ENCODE data around the gene CPNE4. TPM values are rescaled to one million over a fixed set of nuclear protein-coding genes. Genes with fewer than 3 reads are reported as not detected.

The CPNE4 gene
- total and polyA plus RNA-seq, 2 donors (not counting 3 experiments of a cell fraction or from before 2014, with no cell fraction given): not detected

DNA sequence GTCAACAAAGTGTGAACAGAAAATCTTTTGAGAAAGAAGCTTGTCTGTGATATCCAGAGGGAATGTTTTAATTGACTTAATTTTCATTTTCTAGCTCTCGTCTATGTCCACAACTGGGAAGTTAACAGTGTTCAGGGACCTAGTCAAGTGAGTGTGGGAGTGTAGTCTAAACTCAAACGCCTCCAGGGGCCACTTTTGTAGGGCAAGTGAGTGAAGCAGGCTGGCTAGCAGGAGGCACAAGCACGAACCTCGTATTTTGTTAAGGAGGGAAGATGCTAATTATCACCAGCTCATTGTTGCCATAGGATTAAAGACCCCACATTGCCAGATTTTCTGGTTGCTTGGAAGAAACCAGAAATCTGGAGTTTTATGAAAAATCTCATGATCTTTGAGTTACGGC lies 135.8 kb downstream of the CPNE4 start:
- intact Hi-C loops (cut with micrococcal nuclease) (no loop called here), dilution Hi-C loops (cut with MboI; ENCODE audit: extremely low pct_ligation_motif_present, low sequenced_read_pairs) (no loop called here)
- H4K20me1 ChIP-seq (replicated peaks; ENCODE audit: control insufficient read depth, extremely low read depth, insufficient read depth, low read length): no peaks in the 10 kb centered on the region
- H3K4me3 ChIP-seq (replicated peaks in 1 of 3; ENCODE audit: insufficient read depth in 1 of 3, low read depth in 1 of 3, low read length in 3 of 3): no peak overlapping the region
- no peak for DNase-seq (ENCODE audit: low read depth, low spot score)
- H3K79me2 ChIP-seq (ENCODE audit: control insufficient read depth, insufficient read depth, low read length): no peaks in the 10 kb centered on the region
- ChIA-PET CTCF (no interaction called here), POLR2A (no interaction called here)
- no peak overlapping the region for H3K9ac ChIP-seq (replicated peaks; ENCODE audit: extremely low read depth, insufficient read depth, low read length)
- H3K27me3 ChIP-seq (ENCODE audit: control insufficient read depth in 2 of 2, insufficient read depth in 2 of 2, low read length in 2 of 2): no peaks in the 10 kb centered on the region
- H3K4me2 ChIP-seq (ENCODE audit: insufficient read depth, low read length): no peak overlapping the region
- H3K9me3 ChIP-seq (replicated peaks; ENCODE audit: control insufficient read depth, insufficient read depth, low read length): no peaks in the 10 kb centered on the region
- H3K36me3 ChIP-seq (ENCODE audit: control insufficient read depth in 2 of 2, extremely low read depth in 1 of 2, insufficient read depth in 2 of 2, low read length in 2 of 2): no peaks in the 10 kb centered on the region
- H3K9me1 ChIP-seq (replicated peaks; ENCODE audit: control insufficient read depth, extremely low read depth, insufficient read depth, low read length): no peaks in the 10 kb centered on the region
- no peak overlapping the region for H2AFZ ChIP-seq (ENCODE audit: low read depth, low read length)
- H3K27ac ChIP-seq (ENCODE audit: insufficient read depth, low read depth, low read length): no peak overlapping the region
- H3K4me1 ChIP-seq (ENCODE audit: control insufficient read depth, extremely low read depth, insufficient read depth, low read length): no peaks in the 10 kb centered on the region
- BruUV-seq (replicated peaks): no TSS peak
- no peak for TF ChIP-seq JUN (IDR thresholded peaks at IDR 0.05; ENCODE audit: borderline replicate concordance, insufficient read depth, insufficient read length, low read depth)
- TF ChIP-seq POLR2AphosphoS5 (IDR thresholded peaks at IDR 0.05; ENCODE audit: insufficient read depth, low read depth, low read length): no peak
- TF ChIP-seq MYC (IDR thresholded peaks at IDR 0.05; ENCODE audit: low read depth, low read length): no peak
- no peak for TF ChIP-seq GATA2 (IDR thresholded peaks at IDR 0.05; ENCODE audit: insufficient read depth, insufficient read length, low read depth, low read length)
- no peak for TF ChIP-seq POLR2A (IDR thresholded peaks at IDR 0.05; ENCODE audit: low read depth, low read length)
- TF ChIP-seq MAX (IDR thresholded peaks at IDR 0.05; ENCODE audit: insufficient read depth, insufficient read length): no peak
- TF ChIP-seq CTCF (IDR thresholded peaks at IDR 0.05; ENCODE audit: extremely low read depth in 1 of 2, insufficient read depth in 1 of 2, low read depth in 1 of 2, low read length in 2 of 2): no peak
- TF ChIP-seq FOS (IDR thresholded peaks at IDR 0.05; ENCODE audit: borderline replicate concordance, insufficient read depth, low read length): no peak
- no peak for TF ChIP-seq EZH2 (IDR thresholded peaks at IDR 0.05; ENCODE audit: borderline replicate concordance, low read depth, low read length, severe bottlenecking)
- no peak for FAIRE-seq

Measured in endothelial cell of umbilical vein (primary cell).